Measurements from ENCODE around the gene ZNF133.
"Not testable (repeated sequence)": the region's sequence is repeated elsewhere in the genome, so short reads cannot be mapped to it uniquely, and the experiment has no call there.

The ZNF133 gene

DNA sequence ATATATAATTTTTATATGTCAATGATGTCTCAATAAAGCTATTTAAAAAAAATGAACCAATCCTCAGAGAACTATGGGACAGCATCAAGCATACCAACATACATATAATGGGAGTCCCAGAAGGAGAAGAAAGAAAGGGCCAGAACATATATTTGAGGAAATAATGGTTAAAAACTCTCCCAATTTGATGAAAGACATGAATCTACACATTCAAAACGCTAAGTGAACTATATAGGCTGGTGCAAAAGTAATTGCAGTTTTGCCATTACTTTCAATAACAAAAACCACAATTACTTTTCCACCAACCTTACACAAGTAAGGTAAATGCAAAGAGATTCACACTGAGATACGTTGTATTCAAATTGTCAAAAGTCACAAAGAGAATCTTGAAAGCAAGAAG, 43.4 kb downstream of the ZNF133 start:
- H3K9ac ChIP-seq (ENCODE audit: low read depth, low read length, poor library complexity, severe bottlenecking) = no peak overlapping the region
- TF ChIP-seq EZH2phosphoT487 (IDR thresholded peaks at IDR 0.05; ENCODE audit: borderline replicate concordance) = no peak
- TF ChIP-seq, protein P1, sequence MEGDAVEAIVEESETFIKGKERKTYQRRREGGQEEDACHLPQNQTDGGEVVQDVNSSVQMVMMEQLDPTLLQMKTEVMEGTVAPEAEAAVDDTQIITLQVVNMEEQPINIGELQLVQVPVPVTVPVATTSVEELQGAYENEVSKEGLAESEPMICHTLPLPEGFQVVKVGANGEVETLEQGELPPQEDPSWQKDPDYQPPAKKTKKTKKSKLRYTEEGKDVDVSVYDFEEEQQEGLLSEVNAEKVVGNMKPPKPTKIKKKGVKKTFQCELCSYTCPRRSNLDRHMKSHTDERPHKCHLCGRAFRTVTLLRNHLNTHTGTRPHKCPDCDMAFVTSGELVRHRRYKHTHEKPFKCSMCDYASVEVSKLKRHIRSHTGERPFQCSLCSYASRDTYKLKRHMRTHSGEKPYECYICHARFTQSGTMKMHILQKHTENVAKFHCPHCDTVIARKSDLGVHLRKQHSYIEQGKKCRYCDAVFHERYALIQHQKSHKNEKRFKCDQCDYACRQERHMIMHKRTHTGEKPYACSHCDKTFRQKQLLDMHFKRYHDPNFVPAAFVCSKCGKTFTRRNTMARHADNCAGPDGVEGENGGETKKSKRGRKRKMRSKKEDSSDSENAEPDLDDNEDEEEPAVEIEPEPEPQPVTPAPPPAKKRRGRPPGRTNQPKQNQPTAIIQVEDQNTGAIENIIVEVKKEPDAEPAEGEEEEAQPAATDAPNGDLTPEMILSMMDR (conservative IDR thresholded peaks at IDR 0.05; ENCODE audit: low read length) = no peak
- H3K4me3 ChIP-seq (ENCODE audit: low read length, poor library complexity, severe bottlenecking) = no peak overlapping the region
- peaks cover 11% of the 10 kb centered on the region for H3K9me3 ChIP-seq (ENCODE audit: insufficient read depth, low read depth, low read length)
- no peak overlapping the region for H3K4me2 ChIP-seq (ENCODE audit: low read depth, low read length, poor library complexity, severe bottlenecking)
- no peaks in the 10 kb centered on the region for H4K20me1 ChIP-seq (ENCODE audit: insufficient read depth, low read length, poor library complexity, severe bottlenecking)
- H3K4me1 ChIP-seq (ENCODE audit: insufficient read depth, low read length, poor library complexity, severe bottlenecking) = no peaks in the 10 kb centered on the region
- H3K27me3 ChIP-seq (ENCODE audit: insufficient read depth, low read length, poor library complexity, severe bottlenecking) = peaks cover 10% of the 10 kb centered on the region
- no peaks in the 10 kb centered on the region for H3F3A ChIP-seq (ENCODE audit: low read depth)
- H3K9me2 ChIP-seq (replicated peaks; ENCODE audit: low read depth, low read length) = no peaks in the 10 kb centered on the region
- H3K79me2 ChIP-seq (ENCODE audit: insufficient read depth, low read length) = no peaks in the 10 kb centered on the region
- no peak overlapping the region for H2AFZ ChIP-seq (ENCODE audit: low read length)
- H3K36me3 ChIP-seq (ENCODE audit: insufficient read depth, low read length) = no peaks in the 10 kb centered on the region

DNA sequence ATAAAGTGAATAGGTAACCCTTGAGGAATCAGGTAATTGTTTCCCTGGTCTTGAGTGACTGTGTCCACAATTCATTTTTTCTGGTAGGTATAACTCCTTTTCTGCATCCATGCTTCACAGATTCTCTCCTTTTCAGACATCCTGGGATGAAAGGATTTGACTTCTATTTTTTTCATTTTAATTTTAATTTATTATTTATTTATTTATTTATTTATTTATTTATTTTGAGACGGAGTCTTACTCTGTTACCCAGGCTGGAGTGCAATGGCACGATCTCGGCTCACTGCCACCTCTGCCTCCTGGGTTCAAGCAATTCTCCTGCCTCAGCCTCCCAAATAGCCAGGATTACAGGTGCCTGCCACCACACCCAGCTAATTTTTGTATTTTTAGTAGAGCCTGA, 61.4 kb downstream of the ZNF133 start:
- H3K27me3 ChIP-seq (ENCODE audit: insufficient read depth, low read length, poor library complexity, severe bottlenecking); H3K9me2 ChIP-seq (replicated peaks; ENCODE audit: low read depth, low read length); H3F3A ChIP-seq (ENCODE audit: low read depth); H3K36me3 ChIP-seq (ENCODE audit: insufficient read depth, low read length); H3K9ac ChIP-seq (ENCODE audit: low read depth, low read length, poor library complexity, severe bottlenecking); H3K79me2 ChIP-seq (ENCODE audit: insufficient read depth, low read length); H2AFZ ChIP-seq (ENCODE audit: low read length); H3K4me2 ChIP-seq (ENCODE audit: low read depth, low read length, poor library complexity, severe bottlenecking); H4K20me1 ChIP-seq (ENCODE audit: insufficient read depth, low read length, poor library complexity, severe bottlenecking); H3K4me1 ChIP-seq (ENCODE audit: insufficient read depth, low read length, poor library complexity, severe bottlenecking); H3K4me3 ChIP-seq (ENCODE audit: low read length, poor library complexity, severe bottlenecking); H3K9me3 ChIP-seq (ENCODE audit: insufficient read depth, low read depth, low read length): not testable (repeated sequence)

DNA sequence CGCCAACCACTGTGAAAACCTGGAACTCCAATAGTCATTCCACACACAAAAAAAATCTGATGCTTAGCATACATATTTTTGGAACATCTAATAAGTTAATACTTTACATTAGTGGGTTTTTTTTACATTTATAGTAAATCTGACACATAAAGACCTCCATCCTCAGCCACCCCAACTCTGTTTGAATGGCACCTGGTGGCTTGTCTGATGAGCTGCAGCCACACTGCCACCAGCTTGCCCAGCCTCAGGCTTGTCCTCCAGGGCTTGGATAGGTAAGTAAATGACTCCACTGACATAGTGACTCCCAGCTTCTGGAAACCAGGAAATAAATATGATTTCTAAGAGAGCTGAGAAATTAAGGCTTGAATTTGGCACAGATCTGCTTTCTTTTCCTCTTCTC, 71.5 kb downstream of the ZNF133 start:
- Histone ChIP-seq H3K4me2 (ENCODE audit: low read depth, low read length, poor library complexity, severe bottlenecking) (no peak overlapping the region), H3K36me3 (ENCODE audit: insufficient read depth, low read length) (no peaks in the 10 kb centered on the region), H3K4me3 (ENCODE audit: low read length, poor library complexity, severe bottlenecking) (no peak overlapping the region), H3K79me2 (ENCODE audit: insufficient read depth, low read length) (no peaks in the 10 kb centered on the region), H4K20me1 (ENCODE audit: insufficient read depth, low read length, poor library complexity, severe bottlenecking) (no peaks in the 10 kb centered on the region), H3K9ac (ENCODE audit: low read depth, low read length, poor library complexity, severe bottlenecking) (no peak overlapping the region), H3K4me1 (ENCODE audit: insufficient read depth, low read length, poor library complexity, severe bottlenecking) (no peaks in the 10 kb centered on the region), H3K27me3 (ENCODE audit: insufficient read depth, low read length, poor library complexity, severe bottlenecking) (no peaks in the 10 kb centered on the region), H3K9me2 (replicated peaks; ENCODE audit: low read depth, low read length) (no peaks in the 10 kb centered on the region), H2AFZ (ENCODE audit: low read length) (no peak overlapping the region), H3K9me3 (ENCODE audit: insufficient read depth, low read depth, low read length) (no peaks in the 10 kb centered on the region), H3F3A (ENCODE audit: low read depth) (no peaks in the 10 kb centered on the region)
- no peak for TF ChIP-seq EZH2phosphoT487 (IDR thresholded peaks at IDR 0.05; ENCODE audit: borderline replicate concordance)
- TF ChIP-seq, protein P1 (conservative IDR thresholded peaks at IDR 0.05; ENCODE audit: low read length) = 0 out of 2 replicates have a peak, but pooled peaks have one; percentile 16

DNA sequence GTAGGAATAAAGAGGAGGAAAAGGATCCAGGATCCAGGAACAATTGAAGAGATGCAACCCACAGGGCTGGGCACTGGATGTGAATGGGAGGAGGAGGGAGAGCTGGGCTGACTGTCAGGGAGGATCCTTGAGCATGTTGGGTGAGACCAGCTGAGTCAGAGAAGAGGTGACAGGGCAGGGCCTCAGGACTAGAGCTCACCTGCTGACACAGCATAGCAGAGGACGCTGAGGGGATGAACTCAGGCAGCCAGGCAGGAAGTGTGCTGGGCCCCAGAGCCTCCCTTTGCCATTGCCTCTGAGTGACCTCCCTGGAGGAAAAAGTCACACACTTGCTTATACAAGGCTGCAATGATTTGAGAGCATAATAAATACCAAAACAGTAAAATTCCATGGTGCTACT, 72.3 kb downstream of the ZNF133 start:
- Histone ChIP-seq H3K4me3 (ENCODE audit: low read length, poor library complexity, severe bottlenecking) (no peak overlapping the region), H3K79me2 (ENCODE audit: insufficient read depth, low read length) (no peaks in the 10 kb centered on the region), H3K4me1 (ENCODE audit: insufficient read depth, low read length, poor library complexity, severe bottlenecking) (no peaks in the 10 kb centered on the region), H3F3A (ENCODE audit: low read depth) (no peaks in the 10 kb centered on the region), H3K27me3 (ENCODE audit: insufficient read depth, low read length, poor library complexity, severe bottlenecking) (no peaks in the 10 kb centered on the region), H3K4me2 (ENCODE audit: low read depth, low read length, poor library complexity, severe bottlenecking) (no peak overlapping the region), H3K9me3 (ENCODE audit: insufficient read depth, low read depth, low read length) (no peaks in the 10 kb centered on the region), H3K9ac (ENCODE audit: low read depth, low read length, poor library complexity, severe bottlenecking) (no peak overlapping the region), H2AFZ (ENCODE audit: low read length) (no peak overlapping the region), H3K9me2 (replicated peaks; ENCODE audit: low read depth, low read length) (no peaks in the 10 kb centered on the region), H3K36me3 (ENCODE audit: insufficient read depth, low read length) (no peaks in the 10 kb centered on the region), H4K20me1 (ENCODE audit: insufficient read depth, low read length, poor library complexity, severe bottlenecking) (no peaks in the 10 kb centered on the region)
- TF ChIP-seq, protein P1 (conservative IDR thresholded peaks at IDR 0.05; ENCODE audit: low read length) = no peak
- no peak for TF ChIP-seq EZH2phosphoT487 (IDR thresholded peaks at IDR 0.05; ENCODE audit: borderline replicate concordance)
